ENCODE results near the gene MYF5. TPM values are rescaled to one million over a fixed set of nuclear protein-coding genes. Genes with fewer than 3 reads are reported as not detected.

MYF5 gene
- total RNA-seq, 2 donors from 2014 or later, result not detected

GRCh38 chr12:80690513-80690912 lies 26.2 kb upstream of the MYF5 start:
- Histone ChIP-seq H3K27me3 (no peaks in the 10 kb centered on the region), H3K4me3 (no peak overlapping the region), H3K4me1 (no peaks in the 10 kb centered on the region), H3K36me3 (no peaks in the 10 kb centered on the region), H3K9me3 (no peaks in the 10 kb centered on the region), H3K27ac (no peak overlapping the region), H3K9ac (ENCODE audit: low read depth in 2 of 2, low read length in 2 of 2) (no peak overlapping the region)
- DNase-seq, result no peak
- no peak for TF ChIP-seq CTCF (IDR thresholded peaks at IDR 0.05)
- intact Hi-C loops (cut with DNase I), result no loop called here

- H3K9me3 ChIP-seq, result no peaks in the 10 kb centered on the region
- TF ChIP-seq CTCF (IDR thresholded peaks at IDR 0.05), result no peak
- intact Hi-C loops (cut with DNase I), result no loop called here
- no peaks in the 10 kb centered on the region for H3K4me1 ChIP-seq
- H3K27ac ChIP-seq, result no peak overlapping the region
- no peak overlapping the region for H3K4me3 ChIP-seq
- no peak for DNase-seq
- no peak overlapping the region for H3K9ac ChIP-seq (ENCODE audit: low read depth in 2 of 2, low read length in 2 of 2)
- H3K36me3 ChIP-seq, result no peaks in the 10 kb centered on the region
- H3K27me3 ChIP-seq, result no peaks in the 10 kb centered on the region
Observed at GRCh38 chr12:80692114-80692513, 24.6 kb upstream of the MYF5 start.

DNA sequence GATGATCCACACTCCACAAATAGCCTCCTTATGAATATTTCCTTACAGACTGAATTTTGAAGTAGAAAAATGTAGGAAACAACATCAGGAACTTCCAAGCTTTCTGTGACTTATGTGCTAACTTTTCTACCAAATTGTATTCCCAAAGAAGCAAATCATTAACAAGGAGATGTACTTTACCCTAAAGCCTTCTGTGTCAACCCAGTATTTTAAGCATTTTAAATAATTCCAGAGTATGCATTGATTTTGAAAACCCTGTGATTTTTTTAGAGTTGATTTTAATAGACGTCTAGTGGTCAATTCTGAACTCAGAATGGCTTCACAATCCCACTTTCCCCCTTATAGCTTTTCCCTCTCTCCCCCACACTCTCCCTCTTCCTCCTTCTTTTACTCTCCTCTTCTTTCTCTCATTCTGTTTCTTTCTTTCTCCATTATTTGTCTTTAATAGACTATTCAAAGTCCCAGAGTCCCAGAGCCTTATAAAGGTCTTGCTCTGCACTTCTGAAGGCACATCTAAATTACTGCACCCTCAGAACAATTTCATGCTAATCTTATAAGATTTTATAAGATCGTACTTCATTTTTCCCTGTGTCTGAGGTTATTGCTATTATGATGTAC lies 19.3 kb upstream of the MYF5 start:
- no peak overlapping the region for H3K4me3 ChIP-seq
- H3K36me3 ChIP-seq, result no peaks in the 10 kb centered on the region
- no peak overlapping the region for H3K27ac ChIP-seq
- no peak overlapping the region for H3K9ac ChIP-seq (ENCODE audit: low read depth in 2 of 2, low read length in 2 of 2)
- intact Hi-C loops (cut with DNase I), result no loop called here
- H3K27me3 ChIP-seq, result no peaks in the 10 kb centered on the region
- no peak for DNase-seq
- H3K9me3 ChIP-seq, result no peaks in the 10 kb centered on the region
- no peaks in the 10 kb centered on the region for H3K4me1 ChIP-seq
- TF ChIP-seq CTCF (IDR thresholded peaks at IDR 0.05), result no peak

- H3K9me3 ChIP-seq, result no peaks in the 10 kb centered on the region
Observed at GRCh38 chr12:80698256-80698655, 18.5 kb upstream of the MYF5 start.

DNA sequence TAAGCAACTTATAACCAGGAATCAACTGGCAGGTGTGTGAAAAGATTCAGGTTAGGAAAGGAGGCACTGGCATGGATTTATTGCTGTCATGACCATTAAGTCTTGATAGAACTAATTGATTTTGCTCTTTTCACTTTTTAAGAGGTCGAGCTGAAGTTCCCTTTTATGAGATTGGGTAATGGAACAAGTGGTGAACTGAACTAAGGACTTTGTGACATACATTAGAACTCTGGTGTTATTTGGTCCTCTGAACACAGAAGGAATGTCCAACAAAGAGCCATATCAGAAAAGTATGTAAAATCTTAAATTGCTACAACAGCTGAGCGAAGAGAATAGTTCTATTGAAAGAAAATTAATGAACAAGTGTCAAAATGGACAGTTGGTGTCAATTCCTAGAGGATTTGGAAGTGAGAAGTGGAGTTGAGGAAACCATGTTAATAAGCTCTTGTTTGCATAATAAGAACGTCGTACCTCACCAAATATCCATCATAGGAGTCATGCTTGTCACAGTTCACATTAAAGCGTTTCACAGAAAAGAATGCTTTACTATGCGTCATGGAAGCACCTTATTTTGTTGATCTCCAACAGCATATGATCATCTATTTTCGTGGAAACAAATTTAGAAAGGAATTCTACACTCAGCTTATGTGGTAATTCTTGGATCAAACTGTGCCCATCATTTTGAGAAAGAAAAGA lies 17.7 kb upstream of the MYF5 start:
- Histone ChIP-seq H3K4me3 (no peak overlapping the region), H3K27ac (no peak overlapping the region), H3K4me1 (no peaks in the 10 kb centered on the region), H3K27me3 (no peaks in the 10 kb centered on the region), H3K9me3 (no peaks in the 10 kb centered on the region), H3K9ac (ENCODE audit: low read depth in 2 of 2, low read length in 2 of 2) (no peak overlapping the region), H3K36me3 (no peaks in the 10 kb centered on the region)
- TF ChIP-seq CTCF (IDR thresholded peaks at IDR 0.05), result no peak
- no peak for DNase-seq
- intact Hi-C loops (cut with DNase I), result no loop called here

More at GRCh38 chr12:80698256-80698655, 18.5 kb upstream of the MYF5 start:
- TF ChIP-seq CTCF (IDR thresholded peaks at IDR 0.05), result no peak
- no peaks in the 10 kb centered on the region for H3K4me1 ChIP-seq
- no peak overlapping the region for H3K27ac ChIP-seq
- H3K9ac ChIP-seq (ENCODE audit: low read depth in 2 of 2, low read length in 2 of 2), result no peak overlapping the region
- H3K27me3 ChIP-seq, result no peaks in the 10 kb centered on the region
- intact Hi-C loops (cut with DNase I), result no loop called here
- no peak for DNase-seq
- H3K36me3 ChIP-seq, result no peaks in the 10 kb centered on the region
- H3K4me3 ChIP-seq, result no peak overlapping the region
